ENCODE results near the gene GLIS1. TPM values are rescaled to one million over a fixed set of nuclear protein-coding genes. Genes with fewer than 3 reads are reported as not detected.

The GLIS1 gene
- total RNA-seq, 1 experiment from 2014 or later, result 0.24 TPM

- Mint-ChIP-seq H3K9me3 (no peaks in the 10 kb centered on the region), H3K27ac (no peak overlapping the region), H3K4me1 (peaks cover 11% of the 10 kb centered on the region), H3K27me3 (ENCODE audit: low read depth) (no peaks in the 10 kb centered on the region), H3K36me3 (no peaks in the 10 kb centered on the region), H3K4me3 (no peak overlapping the region)
- no peak for TF ChIP-seq IRF2 (CRISPR knock-in tag; IDR thresholded peaks at IDR 0.05; ENCODE audit: borderline replicate concordance, low read depth)
- no peak for TF ChIP-seq IRF1 (CRISPR knock-in tag; IDR thresholded peaks at IDR 0.05)
- TF ChIP-seq OVOL2 (CRISPR knock-in tag; IDR thresholded peaks at IDR 0.05; ENCODE audit: borderline replicate concordance), result no peak
- TF ChIP-seq FOXP1 (CRISPR knock-in tag; IDR thresholded peaks at IDR 0.05; ENCODE audit: borderline replicate concordance), result no peak
- ChIA-PET POLR2A (no interaction called here), CTCF (interaction anchor here (2.0 kb wide), 1 partner anchor 174 kb away, joined by 5 read pairs; no protein-coding TSS in a partner anchor)
- no peak for DNase-seq (ENCODE audit: low spot score)
- no peak for ATAC-seq
Observed at GRCh38 chr1:53659436-53659835, 79.5 kb downstream of the GLIS1 start.

GRCh38 chr1:53658489-53659230, 80.3 kb downstream of the GLIS1 start:
- no peaks in the 10 kb centered on the region for H3K36me3 Mint-ChIP-seq
- no peak for TF ChIP-seq CBFB (CRISPR knock-in tag; IDR thresholded peaks at IDR 0.05; ENCODE audit: low read depth)
- TF ChIP-seq EMX1 (CRISPR knock-in tag; IDR thresholded peaks at IDR 0.05), result no peak
- no peak for TF ChIP-seq PRDM15 (CRISPR knock-in tag; IDR thresholded peaks at IDR 0.05)
- TF ChIP-seq TEAD4 (CRISPR knock-in tag; IDR thresholded peaks at IDR 0.05), result no peak
- no peak for TF ChIP-seq GTF2I (CRISPR knock-in tag; conservative IDR thresholded peaks at IDR 0.05)
- no peak for TF ChIP-seq ZNF532 (CRISPR knock-in tag; IDR thresholded peaks at IDR 0.05; ENCODE audit: borderline replicate concordance)
- no peak for TF ChIP-seq NFE2L1 (CRISPR knock-in tag; IDR thresholded peaks at IDR 0.05)
- no peak for TF ChIP-seq ZNF671 (CRISPR knock-in tag; IDR thresholded peaks at IDR 0.05)
- TF ChIP-seq RELA (CRISPR knock-in tag; IDR thresholded peaks at IDR 0.05; ENCODE audit: borderline replicate concordance), result no peak
- no peak for TF ChIP-seq ZBTB21 (CRISPR knock-in tag; IDR thresholded peaks at IDR 0.05; ENCODE audit: borderline replicate concordance)
- H3K27ac Mint-ChIP-seq, result no peak overlapping the region
- H3K9me3 Mint-ChIP-seq, result no peaks in the 10 kb centered on the region
- H3K4me1 Mint-ChIP-seq, result peaks cover 12% of the 10 kb centered on the region
- no peak overlapping the region for H3K4me3 Mint-ChIP-seq
- ChIA-PET CTCF (interaction anchor here (0.8 to 2.0 kb wide), 2 partner anchors 24 to 173 kb away, joined by 4 to 5 read pairs; no protein-coding TSS in a partner anchor), POLR2A (no interaction called here)
- DNase-seq (ENCODE audit: low spot score) (no peak), ATAC-seq (no peak)
- no peaks in the 10 kb centered on the region for H3K27me3 Mint-ChIP-seq (ENCODE audit: low read depth)
